H1 (cell line): Measurements from ENCODE around the gene BAG1. TPM values are rescaled to one million over a fixed set of nuclear protein-coding genes. Genes with fewer than 3 reads are reported as not detected.

Experiments used
- CTCF ChIA-PET: fragments of 300-600 bp; sonication (Branson Sonifier 250); formaldehyde crosslinking; loops from one replicate; lab custom pipeline; 2021; ENCODE audit not compliant: partially characterized antibody; lab: Charles Lee
- POLR2A ChIA-PET: fragments of 300-600 bp; sonication (Branson Sonifier 250); formaldehyde crosslinking; loops from one replicate; lab custom pipeline; 2021; ENCODE audit warnings: inconsistent platforms; ENCODE audit not compliant: partially characterized antibody; lab: Charles Lee
- DNase-seq, 2 experiments: peaks; one replicate each; pipeline versions ENCODE4 v3.0.0 to v3.0.0-alpha.2; 2010 to 2022; ENCODE audit warnings: low spot score in 2 of 2, low read depth in 1 of 2, mixed read lengths in 1 of 2
- FAIRE-seq: peaks from 2 replicates; lab custom pipeline; 2011; peaks lifted over from hg19 to GRCh38; lab: Jason Lieb, UNC
- H2AFZ ChIP-seq: 2 replicates; pipeline ENCODE4 v1.8.1; 2012; ENCODE audit warnings: low read length, inconsistent platforms
- H2AK5ac ChIP-seq: 2 replicates; pipeline ENCODE4 v1.6.1; 2013; ENCODE audit warnings: low read depth, low read length
- H2BK120ac ChIP-seq: replicated peaks from 2 replicates; pipeline ENCODE3; 2013; ENCODE audit warnings: low read depth, low read length, inconsistent platforms
- H2BK12ac ChIP-seq: 2 replicates; pipeline ENCODE4 v1.6.1; 2013; ENCODE audit warnings: low read depth, low read length
- H2BK15ac ChIP-seq: 2 replicates; pipeline ENCODE4 v1.6.1; 2013; ENCODE audit warnings: low read length
- H2BK20ac ChIP-seq: 2 replicates; pipeline ENCODE4 v1.6.1; 2013; ENCODE audit warnings: low read length
- H2BK5ac ChIP-seq: 2 replicates; pipeline ENCODE4 v1.6.1; 2013; ENCODE audit warnings: low read depth, low read length
- H3K14ac ChIP-seq: 2 replicates; pipeline ENCODE4 v1.6.1; 2013; ENCODE audit warnings: inconsistent platforms; ENCODE audit not compliant: insufficient read length
- H3K18ac ChIP-seq: 2 replicates; pipeline ENCODE4 v1.6.1; 2013; ENCODE audit warnings: low read length; ENCODE audit errors: extremely low read depth
- H3K23ac ChIP-seq: 2 replicates; pipeline ENCODE4 v1.6.1; 2013; ENCODE audit warnings: inconsistent platforms; ENCODE audit not compliant: insufficient read length
- H3K23me2 ChIP-seq: 2 replicates; pipeline ENCODE4 v1.6.1; 2013; ENCODE audit warnings: low read depth, low read length
- H3K27ac ChIP-seq: 2 replicates; pipeline ENCODE4 v1.6.1; 2011; ENCODE audit warnings: low read depth, low read length, inconsistent platforms
- H3K27me3 ChIP-seq, 4 experiments: replicated peaks in 1 of 4; 1 replicate in 1 of 4; 2 replicates in 3 of 4; pipeline versions ENCODE4 v1.6.1 to v1.8.1; 2011 to 2013; ENCODE audit warnings: low read length in 3 of 4, mild to moderate bottlenecking in 3 of 4, inconsistent platforms in 2 of 4, mixed read lengths in 2 of 4, moderate library complexity in 1 of 4; ENCODE audit not compliant: control insufficient read depth in 3 of 4, insufficient read depth in 3 of 4; ENCODE audit errors: extremely low read depth in 1 of 4
- H3K36me3 ChIP-seq, 4 experiments: 2 replicates each; pipeline versions ENCODE4 v1.6.1 to v1.8.1; 2011 to 2013; ENCODE audit warnings: mild to moderate bottlenecking in 4 of 4, low read length in 3 of 4, moderate library complexity in 2 of 4, control low read depth in 1 of 4, inconsistent platforms in 1 of 4; ENCODE audit not compliant: insufficient read depth in 4 of 4, control insufficient read depth in 2 of 4
- H3K4ac ChIP-seq: replicated peaks from 2 replicates; pipeline ENCODE3; 2013; ENCODE audit warnings: low read length, low read depth, mixed read lengths, inconsistent platforms; ENCODE audit not compliant: insufficient read length
- H3K4me1 ChIP-seq, 4 experiments: replicated peaks in 1 of 4; 1 replicate in 1 of 4; 2 replicates in 3 of 4; pipeline versions ENCODE4 v1.6.1 to v1.8.1; 2011 to 2013; ENCODE audit warnings: low read length in 3 of 4, inconsistent platforms in 2 of 4, mixed read lengths in 1 of 4; ENCODE audit not compliant: insufficient read depth in 4 of 4, control insufficient read depth in 3 of 4
- H3K4me2 ChIP-seq, 2 experiments: 2 replicates each; pipeline versions ENCODE4 v1.6.1 to v1.8.1; 2011 to 2013; ENCODE audit warnings: low read depth in 2 of 2, low read length in 2 of 2, control low read depth in 1 of 2, inconsistent platforms in 1 of 2, mild to moderate bottlenecking in 1 of 2; ENCODE audit not compliant: insufficient read depth in 1 of 2
- H3K4me3 ChIP-seq, 4 experiments: fragments of 200-600, 300-600 bp in 1 of 4; sonication (generic), shearing (Covaris generic), sonication (Bioruptor Twin) in 1 of 4; 2 replicates each; pipeline versions ENCODE4 v1.5.1 to v1.8.1; 2011 to 2016; ENCODE audit warnings: low read length in 4 of 4, low read depth in 3 of 4, control low read depth in 2 of 4, inconsistent platforms in 2 of 4, mild to moderate bottlenecking in 2 of 4, mixed read lengths in 1 of 4, moderate library complexity in 1 of 4; ENCODE audit not compliant: insufficient read depth in 2 of 4; ENCODE audit errors: extremely low read depth in 1 of 4
- H3K56ac ChIP-seq: replicated peaks from 2 replicates; pipeline ENCODE3; 2013; ENCODE audit warnings: low read depth, mild to moderate bottlenecking, mixed read lengths, low read length, inconsistent platforms; ENCODE audit not compliant: insufficient read length
- H3K79me1 ChIP-seq: 2 replicates; pipeline ENCODE4 v1.6.1; 2013; ENCODE audit warnings: low read depth, low read length, control low read depth
- H3K79me2 ChIP-seq, 2 experiments: 2 replicates each; pipeline versions ENCODE4 v1.6.1 to v1.8.1; 2012 to 2013; ENCODE audit warnings: low read length in 2 of 2, mild to moderate bottlenecking in 2 of 2, inconsistent platforms in 1 of 2; ENCODE audit not compliant: insufficient read depth in 2 of 2, control insufficient read depth in 1 of 2
- H3K9ac ChIP-seq, 4 experiments: replicated peaks in 1 of 4; 1 replicate in 1 of 4; 2 replicates in 3 of 4; pipeline versions ENCODE4 v1.6.1 to v1.8.1; 2011 to 2013; ENCODE audit warnings: low read depth in 3 of 4, low read length in 3 of 4, control low read depth in 2 of 4, mild to moderate bottlenecking in 2 of 4, moderate library complexity in 2 of 4, inconsistent platforms in 1 of 4; ENCODE audit errors: extremely low read depth in 1 of 4
- H3K9me3 ChIP-seq, 2 experiments: 2 replicates each; pipeline versions ENCODE4 v1.6.1 to v1.8.1; 2012 to 2013; ENCODE audit warnings: mild to moderate bottlenecking in 2 of 2, moderate library complexity in 2 of 2, control low read depth in 1 of 2, inconsistent platforms in 1 of 2, low read depth in 1 of 2, low read length in 1 of 2, mixed read lengths in 1 of 2; ENCODE audit not compliant: insufficient read depth in 2 of 2
- H4K20me1 ChIP-seq, 2 experiments: replicated peaks in 1 of 2; 2 replicates each; pipeline versions ENCODE3 to v1.8.1; 2011 to 2013; ENCODE audit warnings: inconsistent platforms in 2 of 2, low read length in 2 of 2, mild to moderate bottlenecking in 1 of 2; ENCODE audit not compliant: insufficient read depth in 2 of 2, control insufficient read depth in 1 of 2
- H4K5ac ChIP-seq: 2 replicates; pipeline ENCODE4 v1.6.1; 2013; ENCODE audit warnings: low read length, low read depth, mixed read lengths, inconsistent platforms; ENCODE audit not compliant: insufficient read length
- H4K8ac ChIP-seq: 2 replicates; pipeline ENCODE4 v1.8.0; 2013; ENCODE audit warnings: mild to moderate bottlenecking, moderate library complexity, low read length, inconsistent platforms; ENCODE audit not compliant: insufficient read depth; ENCODE audit errors: extremely low read depth
- H4K91ac ChIP-seq: replicated peaks from 2 replicates; pipeline ENCODE3; 2013; ENCODE audit warnings: low read length, mixed read lengths, inconsistent platforms; ENCODE audit not compliant: insufficient read length
- CREB1 ChIP-seq: IDR thresholded peaks from 2 replicates; pipeline ENCODE4 v1.6.1; 2012; ENCODE audit warnings: inconsistent platforms
- KDM4A ChIP-seq: IDR thresholded peaks from one replicate; pipeline ENCODE4 v1.7.1; 2012; ENCODE audit warnings: low read depth, mild to moderate bottlenecking, moderate library complexity, low read length, inconsistent platforms; ENCODE audit not compliant: severe bottlenecking
- TCF12 ChIP-seq: IDR thresholded peaks from 2 replicates; pipeline ENCODE4 v1.6.1; 2011; ENCODE audit warnings: low read depth, mild to moderate bottlenecking, low read length
- WGBS, 2 experiments: shearing (Covaris generic) in 1 of 2; methylation state at CpG; one replicate each; pipeline versions ENCODE4 v1.1.6 to v1.1.7; 2013 to 2015; ENCODE audit warnings: low lambda C conversion rate in 2 of 2, mixed read lengths in 2 of 2, inconsistent platforms in 1 of 2, low coverage in 1 of 2, missing lambda C conversion rate in 1 of 2; ENCODE audit not compliant: insufficient replicate concordance in 2 of 2, insufficient coverage in 1 of 2, insufficient read length in 1 of 2; ENCODE audit errors: extremely low coverage in 1 of 2, missing lambda C conversion rate in 1 of 2; 5-methylcytosine and 5-hydroxymethylcytosine counted together
- polyA plus RNA-seq, 7 experiments: library from polyadenylated mRNA; depleted of rRNA in 3 of 7; stranded (reverse) in 5 of 7; unstranded in 2 of 7; fragments of >200 nt in 5 of 7; fragments of 200-250 nt in 2 of 7; gene quantifications; 1 replicate in 5 of 7; 2 replicates in 1 of 7; 4 replicates in 1 of 7; pipeline versions ENCODE4 v1.2.1 to v1.2.3, GENCODE V29; 2011 to 2013; ENCODE audit warnings: missing spikeins in 2 of 7, mixed read lengths in 2 of 7
- total RNA-seq: library from RNA; stranded (reverse); fragmentation: NEBNext Ultra II Directional; extraction: Animal tissue kit (Norgen Biotek cat#: 25700); gene quantifications from 2 replicates; pipeline ENCODE4 v1.2.1, GENCODE V29; 2021
- TF ChIP-seq, protein P1 (sequence below): IDR thresholded peaks from 2 replicates; pipeline ENCODE4 v1.6.1; 2011; ENCODE audit warnings: low read length, improper control_type of control experiment

Gene BAG1
- total and polyA plus RNA-seq, 2 of the 8 experiments (the other 6 are each of a cell fraction or from before 2014, with no cell fraction given), result 14.7 to 59.8 TPM

DNA sequence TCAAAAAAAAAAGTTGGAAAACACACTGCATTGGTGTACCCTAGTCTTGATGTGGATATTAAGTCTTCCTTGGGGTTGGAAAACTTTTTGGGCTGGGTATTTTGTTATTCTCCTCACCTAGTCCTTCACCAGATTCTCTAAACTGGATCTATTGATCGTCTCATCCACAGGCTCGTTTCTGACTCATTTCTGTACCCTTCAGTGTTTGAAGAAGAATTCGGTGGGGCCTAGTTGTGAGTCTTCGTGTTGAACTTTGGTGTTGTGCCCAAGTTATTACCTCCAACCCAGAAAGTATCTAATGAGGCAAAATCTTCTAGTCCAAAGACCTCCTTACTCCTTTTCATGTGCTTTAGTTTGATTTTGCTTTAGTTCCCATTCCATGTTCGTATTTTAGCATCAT is 27.4 kb upstream of the BAG1 start:
- Histone ChIP-seq H4K20me1 (no peaks in the 10 kb centered on the region), H4K5ac (no peak overlapping the region), H3K4ac (no peak overlapping the region), H3K27me3 (no peaks in the 10 kb centered on the region), H3K14ac (no peak overlapping the region), H3K79me2 (peaks cover 0 to 44% of the 10 kb centered on the region in 2 experiments; a peak in 3 of 4 replicates), H3K9ac (no peak overlapping the region), H4K8ac (no peak overlapping the region), H3K56ac (no peak overlapping the region), H3K79me1 (peaks cover 3% of the 10 kb centered on the region), H2BK12ac (no peak overlapping the region), H3K23ac (no peak overlapping the region), H3K9me3 (no peaks in the 10 kb centered on the region), H4K91ac (no peak overlapping the region), H2BK15ac (no peak overlapping the region), H3K4me2 (no peak overlapping the region; a peak in 1 of 4 replicates), H2BK5ac (no peak overlapping the region), H3K4me3 (no peak overlapping the region), H2BK120ac (no peak overlapping the region), H3K4me1 (peaks cover 0 to 8% (median 2%) of the 10 kb centered on the region in 4 experiments; a peak in 3 of 7 replicates), H2AFZ (no peak overlapping the region), H3K18ac (no peak overlapping the region), H3K36me3 (peaks cover 0 to 28% (median 18%) of the 10 kb centered on the region in 4 experiments; a peak in 6 of 8 replicates), H3K23me2 (no peaks in the 10 kb centered on the region; the same call in 1 of the 2 replicates), H2BK20ac (no peak overlapping the region), H2AK5ac (no peak overlapping the region), H3K27ac (no peak overlapping the region)
- no peak for FAIRE-seq
- TF ChIP-seq CREB1, result no peak
- TF ChIP-seq, protein P1, sequence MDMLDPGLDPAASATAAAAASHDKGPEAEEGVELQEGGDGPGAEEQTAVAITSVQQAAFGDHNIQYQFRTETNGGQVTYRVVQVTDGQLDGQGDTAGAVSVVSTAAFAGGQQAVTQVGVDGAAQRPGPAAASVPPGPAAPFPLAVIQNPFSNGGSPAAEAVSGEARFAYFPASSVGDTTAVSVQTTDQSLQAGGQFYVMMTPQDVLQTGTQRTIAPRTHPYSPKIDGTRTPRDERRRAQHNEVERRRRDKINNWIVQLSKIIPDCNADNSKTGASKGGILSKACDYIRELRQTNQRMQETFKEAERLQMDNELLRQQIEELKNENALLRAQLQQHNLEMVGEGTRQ, result no peak
- no peak for TF ChIP-seq TCF12
- no peak for TF ChIP-seq KDM4A
- ChIA-PET POLR2A (no interaction called here), CTCF (interaction anchor here (2.1 kb wide), 1 partner anchor 83 kb away, joined by 7 read pairs; no protein-coding TSS in a partner anchor)
- WGBS, 2 experiments, result 85% methylated on average over 5 of the region's 5 CpGs; no CpG with 5 or more reads in 1 of the 2 experiments
- no peak for DNase-seq
